IMR-90 (cell line): ENCODE results near the gene HNRNPU. TPM values are rescaled to one million over a fixed set of nuclear protein-coding genes. Genes with fewer than 3 reads are reported as not detected.

Experiments
- ATAC-seq: fragments of 200-7000 bp; cut with Tn5 transposase; 2 replicates; pipeline ENCODE4 v1.9.1; 2020; ENCODE audit warnings: low read depth, mild to moderate bottlenecking, moderate library complexity
- BruUV-seq: library from RNA; stranded (reverse); fragments of 400-500 nt; replicated peaks from 2 replicates; lab custom pipeline; 2021; lab: Mats Ljungman, UMichigan
- CTCF ChIA-PET: fragments of 300-600 bp; formaldehyde crosslinking; extraction: SDS; loops from one replicate; lab custom pipeline; 2021; ENCODE audit warnings: antibody characterized with exemption; lab: Yijun Ruan, JAX
- POLR2A ChIA-PET: fragments of 300-600 bp; sonication (Branson Sonifier 250); formaldehyde crosslinking; loops from one replicate; lab custom pipeline; 2022; ENCODE audit warnings: antibody characterized with exemption; ENCODE audit not compliant: unreplicated experiment; lab: Charles Lee
- DNase-seq: peaks from one replicate; pipeline ENCODE4 v3.0.0; 2013
- H2AFZ ChIP-seq: replicated peaks from 2 replicates; pipeline ENCODE3; 2013; ENCODE audit warnings: low read length, mild to moderate bottlenecking; ENCODE audit not compliant: poor library complexity
- H2AK5ac ChIP-seq: 2 replicates; pipeline ENCODE4 v1.6.1; 2013; ENCODE audit warnings: low read depth, low read length, inconsistent platforms
- H2AK9ac ChIP-seq: replicated peaks from 2 replicates; pipeline ENCODE3; 2013; ENCODE audit warnings: mild to moderate bottlenecking, low read depth, low read length, moderate library complexity; ENCODE audit not compliant: poor library complexity
- H2BK120ac ChIP-seq: 2 replicates; pipeline ENCODE4 v1.6.1; 2013; ENCODE audit warnings: low read depth, low read length, inconsistent platforms
- H2BK15ac ChIP-seq: 3 replicates; pipeline ENCODE4 v1.6.1; 2013; ENCODE audit warnings: low read depth, low read length, inconsistent platforms
- H2BK20ac ChIP-seq: 2 replicates; pipeline ENCODE4 v1.6.1; 2013; ENCODE audit warnings: low read depth, mild to moderate bottlenecking, inconsistent platforms, low read length, moderate library complexity
- H2BK5ac ChIP-seq: 2 replicates; pipeline ENCODE4 v1.6.1; 2013; ENCODE audit warnings: mild to moderate bottlenecking, low read depth, low read length, inconsistent platforms; ENCODE audit not compliant: poor library complexity, severe bottlenecking
- H3K14ac ChIP-seq: replicated peaks from 2 replicates; pipeline ENCODE4 v1.6.1; 2013; ENCODE audit warnings: low read depth, low read length, inconsistent platforms
- H3K18ac ChIP-seq: 2 replicates; pipeline ENCODE4 v1.6.1; 2013; ENCODE audit warnings: low read depth, low read length, control low read depth
- H3K23ac ChIP-seq: 2 replicates; pipeline ENCODE4 v1.6.1; 2013; ENCODE audit warnings: low read depth, low read length, inconsistent platforms
- H3K27ac ChIP-seq: 2 replicates; pipeline ENCODE4 v1.5.1; 2013; ENCODE audit warnings: mild to moderate bottlenecking, control low read depth, low read length; ENCODE audit not compliant: insufficient read depth
- H3K27me3 ChIP-seq: 2 replicates; pipeline ENCODE4 v1.6.1; 2013; ENCODE audit warnings: low read length; ENCODE audit not compliant: control insufficient read depth, insufficient read depth
- H3K36me3 ChIP-seq: 2 replicates; pipeline ENCODE4 v1.6.1; 2013; ENCODE audit warnings: low read length, mixed read lengths; ENCODE audit not compliant: control insufficient read depth, insufficient read depth
- H3K4ac ChIP-seq: 2 replicates; pipeline ENCODE4 v1.6.1; 2013; ENCODE audit warnings: low read depth, low read length, inconsistent platforms
- H3K4me1 ChIP-seq: 2 replicates; pipeline ENCODE4 v1.6.1; 2013; ENCODE audit warnings: low read length, mixed read lengths; ENCODE audit not compliant: control insufficient read depth, insufficient read depth
- H3K4me2 ChIP-seq: 2 replicates; pipeline ENCODE4 v1.6.1; 2013; ENCODE audit warnings: low read depth, mild to moderate bottlenecking, control low read depth, low read length, moderate library complexity
- H3K4me3 ChIP-seq: 2 replicates; pipeline ENCODE4 v1.5.1; 2013; ENCODE audit warnings: low read depth, mild to moderate bottlenecking, control low read depth, low read length, moderate library complexity; ENCODE audit not compliant: insufficient read depth
- H3K56ac ChIP-seq: 2 replicates; pipeline ENCODE4 v1.6.1; 2013; ENCODE audit warnings: low read length, inconsistent platforms; ENCODE audit not compliant: insufficient read depth; ENCODE audit errors: extremely low read depth
- H3K79me1 ChIP-seq, 2 experiments: 2 replicates each; pipeline ENCODE4 v1.6.1; 2013; ENCODE audit warnings: low read length in 2 of 2, inconsistent platforms in 1 of 2, low read depth in 1 of 2
- H3K9ac ChIP-seq: 2 replicates; pipeline ENCODE4 v1.6.1; 2013; ENCODE audit warnings: low read depth, low read length, control low read depth
- H3K9me1 ChIP-seq: 2 replicates; pipeline ENCODE4 v1.6.1; 2013; ENCODE audit warnings: low read length, inconsistent platforms; ENCODE audit not compliant: insufficient read depth
- H3K9me3 ChIP-seq: 2 replicates; pipeline ENCODE4 v1.6.1; 2013; ENCODE audit warnings: low read length; ENCODE audit not compliant: control insufficient read depth, insufficient read depth
- H4K20me1 ChIP-seq: 2 replicates; pipeline ENCODE4 v1.6.1; 2013; ENCODE audit warnings: low read length, inconsistent platforms; ENCODE audit not compliant: insufficient read depth
- H4K5ac ChIP-seq: 2 replicates; pipeline ENCODE4 v1.6.1; 2013; ENCODE audit warnings: mild to moderate bottlenecking, low read depth, low read length, control low read depth
- H4K8ac ChIP-seq, 2 experiments: 2 replicates each; pipeline ENCODE4 v1.6.1; 2013; ENCODE audit warnings: low read depth in 2 of 2, low read length in 2 of 2, control low read depth in 1 of 2, inconsistent platforms in 1 of 2
- H4K91ac ChIP-seq: 2 replicates; pipeline ENCODE4 v1.6.1; 2013; ENCODE audit warnings: low read depth, low read length, inconsistent platforms; ENCODE audit not compliant: insufficient read depth
- CEBPB ChIP-seq: IDR thresholded peaks from 2 replicates; pipeline ENCODE4 v1.6.1; 2012; ENCODE audit warnings: low read depth, low read length, improper control_type of control experiment
- CHD1 ChIP-seq: IDR thresholded peaks from 2 replicates; pipeline ENCODE4 v1.6.1; 2012; ENCODE audit warnings: low read depth, low read length, improper control_type of control experiment
- ELK1 ChIP-seq: fragments of 150-350 bp; IDR thresholded peaks from 2 replicates; pipeline ENCODE4 v1.6.1; 2016; ENCODE audit warnings: low read depth, mild to moderate bottlenecking, low read length, moderate library complexity, borderline replicate concordance
- MXI1 ChIP-seq: IDR thresholded peaks from 2 replicates; pipeline ENCODE4 v1.6.1; 2012; ENCODE audit warnings: low read depth, mild to moderate bottlenecking, low read length, moderate library complexity, borderline replicate concordance
- POLR2A ChIP-seq: IDR thresholded peaks from 2 replicates; pipeline ENCODE4 v1.6.1; 2012; ENCODE audit warnings: mild to moderate bottlenecking, low read depth, low read length
- RFX5 ChIP-seq: IDR thresholded peaks from 2 replicates; pipeline ENCODE4 v1.8.0; 2012; ENCODE audit warnings: low read depth, mild to moderate bottlenecking, low read length, moderate library complexity
- USF2 ChIP-seq: fragments of 150-350 bp; IDR thresholded peaks from 2 replicates; pipeline ENCODE4 v1.6.1; 2017; ENCODE audit warnings: mild to moderate bottlenecking, antibody characterized with exemption, low read length, low read depth
- WGBS, 2 experiments: methylation state at CpG; one replicate each; pipeline versions ENCODE4 v1.1.5 to v1.1.7; 2013; ENCODE audit warnings: missing lambda C conversion rate in 2 of 2; ENCODE audit not compliant: insufficient read length in 1 of 2; ENCODE audit errors: extremely low coverage in 2 of 2; 5-methylcytosine and 5-hydroxymethylcytosine counted together
- dilution Hi-C: fragments of 300-500 bp; cut with HindIII; formaldehyde crosslinking; loops from one replicate; pipeline ENCODE4 v1.14.3; 2018; ENCODE audit warnings: low sequenced_read_pairs; ENCODE audit not compliant: unreplicated experiment
- in situ Hi-C: fragments of 300-500 bp; cut with MboI; formaldehyde crosslinking; loops from 3 replicates; pipeline ENCODE4 v1.14.3; 2019; ENCODE audit warnings: low sequenced_read_pairs, inconsistent platforms, mixed read lengths
- intact Hi-C: fragments of 100-400 bp; cut with micrococcal nuclease; formaldehyde crosslinking; loops from 2 replicates; pipeline ENCODE4 v1.10.0; 2022
- polyA plus RNA-seq, 3 experiments: library from polyadenylated mRNA; depleted of rRNA; stranded (reverse); fragments of >200 nt; gene quantifications; 2 replicates each; pipeline ENCODE4 v1.2.3, GENCODE V29; 2012; ENCODE audit warnings: low replicate concordance in 1 of 3
- total RNA-seq: library from RNA; depleted of rRNA; stranded (reverse); fragments of >200 nt; gene quantifications from 2 replicates; pipeline ENCODE4 v1.2.3, GENCODE V29; 2012
- TF ChIP-seq, protein P1 (sequence below): conservative IDR thresholded peaks from 2 replicates; pipeline ENCODE4 v1.5.1; 2012; ENCODE audit warnings: mild to moderate bottlenecking, low read depth, low read length, improper control_type of control experiment

Gene HNRNPU
- total and polyA plus RNA-seq, 2 of the 4 experiments (the other 2 are of a cell fraction) = 151 to 169 TPM

- Histone ChIP-seq H3K4me1 (no peaks in the 10 kb centered on the region), H3K9me3 (no peaks in the 10 kb centered on the region), H3K56ac (no peak overlapping the region), H4K91ac (no peak overlapping the region), H2AK9ac (no peak overlapping the region), H4K8ac (no peak overlapping the region), H3K4ac (no peak overlapping the region), H2BK15ac (no peak overlapping the region), H3K14ac (no peak overlapping the region), H2AFZ (no peak overlapping the region), H2BK120ac (no peak overlapping the region), H2BK5ac (no peak overlapping the region), H2AK5ac (no peak overlapping the region), H3K4me3 (no peak overlapping the region), H4K20me1 (no peaks in the 10 kb centered on the region), H3K36me3 (no peaks in the 10 kb centered on the region), H3K79me1 (no peaks in the 10 kb centered on the region), H3K27ac (no peak overlapping the region), H3K23ac (no peak overlapping the region), H2BK20ac (no peak overlapping the region), H4K5ac (no peak overlapping the region), H3K9ac (no peak overlapping the region), H3K4me2 (no peak overlapping the region), H3K9me1 (no peaks in the 10 kb centered on the region), H3K18ac (no peak overlapping the region), H3K27me3 (no peaks in the 10 kb centered on the region; the same call in 1 of the 2 replicates)
- TF ChIP-seq CEBPB (no peak), RFX5 (no peak), ELK1 (no peak), POLR2A (no peak), USF2 (no peak), CHD1 (no peak), MXI1 (no peak)
- TF ChIP-seq, protein P1, sequence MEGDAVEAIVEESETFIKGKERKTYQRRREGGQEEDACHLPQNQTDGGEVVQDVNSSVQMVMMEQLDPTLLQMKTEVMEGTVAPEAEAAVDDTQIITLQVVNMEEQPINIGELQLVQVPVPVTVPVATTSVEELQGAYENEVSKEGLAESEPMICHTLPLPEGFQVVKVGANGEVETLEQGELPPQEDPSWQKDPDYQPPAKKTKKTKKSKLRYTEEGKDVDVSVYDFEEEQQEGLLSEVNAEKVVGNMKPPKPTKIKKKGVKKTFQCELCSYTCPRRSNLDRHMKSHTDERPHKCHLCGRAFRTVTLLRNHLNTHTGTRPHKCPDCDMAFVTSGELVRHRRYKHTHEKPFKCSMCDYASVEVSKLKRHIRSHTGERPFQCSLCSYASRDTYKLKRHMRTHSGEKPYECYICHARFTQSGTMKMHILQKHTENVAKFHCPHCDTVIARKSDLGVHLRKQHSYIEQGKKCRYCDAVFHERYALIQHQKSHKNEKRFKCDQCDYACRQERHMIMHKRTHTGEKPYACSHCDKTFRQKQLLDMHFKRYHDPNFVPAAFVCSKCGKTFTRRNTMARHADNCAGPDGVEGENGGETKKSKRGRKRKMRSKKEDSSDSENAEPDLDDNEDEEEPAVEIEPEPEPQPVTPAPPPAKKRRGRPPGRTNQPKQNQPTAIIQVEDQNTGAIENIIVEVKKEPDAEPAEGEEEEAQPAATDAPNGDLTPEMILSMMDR = no peak
- CTCF ChIA-PET = no interaction called here
- intact Hi-C loops = no loop called here
- DNase-seq (no peak), ATAC-seq (no peak)
- in situ Hi-C loops = no loop called here
- WGBS, 2 experiments = 100% methylated on average over 1 of the region's 2 CpGs; no CpG with 5 or more reads in 1 of the 2 experiments
- POLR2A ChIA-PET = no interaction called here
- dilution Hi-C loops = no loop called here
- BruUV-seq = no TSS peak
These were observed 44.2 kb downstream of the HNRNPU start for GRCh38 chr1:244820131-244820530.
